EL (cell line): ENCODE measurements around the gene ARRDC1.
"Not testable (repeated sequence)": the region's sequence is repeated elsewhere in the genome, so short reads cannot be mapped to it uniquely, and the experiment has no call there.

Experiments used
- DNase-seq: peaks from one replicate; pipeline ENCODE4 v3.0.0-alpha.2; 2016

ARRDC1 gene

GRCh38 chr9:137586854-137587253, 18.6 kb upstream of the ARRDC1 start:
- DNase-seq = no peak

GRCh38 chr9:137588311-137588710, 17.2 kb upstream of the ARRDC1 start:
- no peak for DNase-seq

GRCh38 chr9:137588891-137589290, 16.6 kb upstream of the ARRDC1 start:
- DNase-seq = no peak

- DNase-seq = peak; percentile 20
These were observed 15.9 kb upstream of the ARRDC1 start for GRCh38 chr9:137589441-137590122.

- DNase-seq = no peak
These were observed 15.4 kb upstream of the ARRDC1 start for GRCh38 chr9:137590123-137590468.

GRCh38 chr9:137590469-137591383, 14.8 kb upstream of the ARRDC1 start, which contains the start of gene ZMYND19:
TSS of gene ZMYND19 (minus strand) at chr9:137590512. CDS start at chr9:137590263, 249 bp downstream.
- DNase-seq = peak; percentile 89

GRCh38 chr9:137592767-137593166, 12.7 kb upstream of the ARRDC1 start:
- no peak for DNase-seq

GRCh38 chr9:137593176-137593575, 12.3 kb upstream of the ARRDC1 start:
- no peak for DNase-seq

GRCh38 chr9:137596577-137596976, 8.9 kb upstream of the ARRDC1 start:
- not testable (repeated sequence) for DNase-seq

- DNase-seq = no peak
These were observed 6.5 kb upstream of the ARRDC1 start for GRCh38 chr9:137598943-137599342.

GRCh38 chr9:137602661-137603060, 2.8 kb upstream of the ARRDC1 start:
- DNase-seq = no peak

GRCh38 chr9:137603879-137604278, 1.6 kb upstream of the ARRDC1 start:
- DNase-seq = no peak

GRCh38 chr9:137604345-137605086, 970 bp upstream of the ARRDC1 start:
- no peak for DNase-seq

- no peak for DNase-seq
These were observed 627 bp downstream of the ARRDC1 start for GRCh38 chr9:137606005-137606621.

- no peak for DNase-seq
These were observed 1.2 kb downstream of the ARRDC1 start for GRCh38 chr9:137606734-137607138.

GRCh38 chr9:137607141-137607857, 1.8 kb downstream of the ARRDC1 start:
- DNase-seq = no peak

- no peak for DNase-seq
These were observed 5.5 kb downstream of the ARRDC1 start for GRCh38 chr9:137610944-137611343.

- peak; percentile 91 for DNase-seq
These were observed 6.4 kb downstream of the ARRDC1 start for GRCh38 chr9:137611623-137612609.

GRCh38 chr9:137612741-137613142, 7.3 kb downstream of the ARRDC1 start:
- no peak for DNase-seq

GRCh38 chr9:137613259-137613658, 7.8 kb downstream of the ARRDC1 start:
- no peak for DNase-seq
